Right lobe of liver (tissue), 4 donors: ENCODE results near the gene GOLGA7B.

Experiments
- CTCF ChIP-seq, 4 donors: fragments of 200-600 bp in 3 of 4; fragments of 450-650 bp in 1 of 4; IDR thresholded peaks; one replicate each; pipeline versions ENCODE4 v1.5.1 to v1.8.0; 2016 to 2022; ENCODE audit warnings: antibody characterized with exemption in 4 of 4, mild to moderate bottlenecking in 2 of 4
- POLR2A ChIP-seq: fragments of 450-650 bp; IDR thresholded peaks from one replicate; pipeline ENCODE4 v1.6.1; 2017; ENCODE audit warnings: antibody characterized with exemption, mild to moderate bottlenecking
- donor health status: DM: no; HTN: no; CAD: no.
- donor health status: DM: no; HTN: no; CAD: no.
- donor health status: DM: no; HTN: yes; CAD: no.

DNA sequence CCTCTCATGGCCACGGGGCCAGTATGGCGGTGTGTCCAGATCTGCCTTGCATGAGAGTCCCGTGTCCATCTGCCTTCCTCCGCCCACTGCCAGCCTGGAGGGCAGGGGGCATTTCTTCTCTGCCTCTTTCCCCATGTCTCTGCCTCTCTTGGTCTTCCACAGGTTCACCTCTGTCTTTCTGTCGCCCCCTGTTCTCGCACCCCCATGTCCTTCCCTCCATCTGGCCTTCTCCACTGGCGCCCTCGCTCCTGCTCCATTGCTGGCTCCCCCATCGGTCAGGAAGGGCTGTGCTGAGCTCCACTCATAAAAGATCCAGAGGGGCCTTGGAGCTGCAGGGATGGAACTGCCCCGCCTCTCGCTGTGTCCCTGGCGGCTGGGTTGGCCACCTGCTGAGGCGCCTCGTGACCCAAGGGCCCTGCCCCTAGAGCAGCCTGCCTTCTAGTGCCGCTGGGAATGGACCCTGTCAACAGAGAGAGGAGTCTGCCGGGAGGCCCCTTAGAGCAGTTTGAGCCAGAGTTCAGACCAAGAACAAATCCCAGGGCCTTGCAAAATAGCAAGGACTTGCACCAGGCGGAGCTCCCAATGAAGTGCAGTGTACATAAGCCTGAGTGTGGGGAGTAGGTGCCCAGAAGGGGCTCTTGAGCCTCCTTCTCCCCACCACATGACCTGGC, 42.0 kb downstream of the GOLGA7B start:
- TF ChIP-seq CTCF (IDR thresholded peaks at IDR 0.05) (no peak), POLR2A (no peak)
